ENCODE measurements around the gene KRTAP5-11.
A peak's percentile ranks its signal among the peaks of the same experiment; 100 is the strongest.
"Not testable (repeated sequence)": the region's sequence is repeated elsewhere in the genome, so short reads cannot be mapped to it uniquely, and the experiment has no call there.

The KRTAP5-11 gene

DNA sequence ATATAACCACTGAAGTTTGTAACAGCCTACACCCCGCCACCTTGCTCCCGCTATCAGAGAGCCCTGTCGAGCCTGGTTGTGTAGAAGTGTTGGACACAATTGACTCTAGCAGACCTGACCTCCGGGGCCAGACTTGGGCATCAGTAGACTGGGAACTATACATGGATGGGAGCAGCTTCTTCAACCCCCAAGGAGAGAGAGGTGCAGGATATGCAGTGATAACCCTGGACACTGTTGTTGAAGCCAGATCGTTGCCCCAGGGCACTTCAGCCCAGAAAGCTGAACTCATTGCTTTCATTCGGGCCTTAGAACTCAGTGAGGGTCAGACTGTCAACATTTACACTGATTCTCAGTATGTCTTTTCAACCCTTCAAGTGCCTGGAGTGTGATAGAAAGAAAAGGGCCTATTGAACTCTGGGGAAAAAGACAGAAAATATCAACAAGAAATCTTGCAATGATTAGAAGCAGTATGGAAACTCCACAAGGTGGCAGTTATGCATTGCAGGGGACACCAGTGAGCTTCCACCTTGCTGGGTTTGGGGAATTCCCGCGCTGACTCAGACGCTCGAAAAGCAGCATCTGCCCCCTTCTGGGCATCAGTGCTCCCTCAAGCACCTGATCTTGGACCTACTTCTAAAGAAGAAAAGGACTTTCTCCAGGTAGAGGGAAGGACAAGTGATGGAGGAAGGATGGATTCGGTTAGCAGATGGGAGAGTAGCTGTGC is 6.3 kb upstream of the KRTAP5-11 start:
- H3K4me3 ChIP-seq (ENCODE audit: low read depth, low read length): not testable (repeated sequence)

DNA sequence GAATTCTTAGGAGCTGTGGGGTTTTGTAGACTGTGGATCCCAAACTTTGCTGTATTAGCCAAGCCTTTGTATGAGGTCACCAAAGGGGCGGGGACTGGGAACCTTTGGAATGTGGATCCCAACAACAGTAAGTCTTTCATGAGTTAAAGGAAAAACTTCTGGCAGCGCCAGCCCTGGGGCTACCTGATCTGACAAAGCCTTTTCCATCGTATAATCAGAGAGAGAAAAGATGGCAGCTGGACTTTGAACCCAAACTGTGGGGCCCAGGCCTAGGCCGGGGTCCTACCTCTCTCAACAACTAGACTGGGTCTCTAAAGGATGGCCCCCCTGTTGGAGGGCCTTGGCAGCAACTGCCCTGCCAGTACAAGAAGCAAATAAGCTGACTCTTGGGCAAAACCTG is 5.6 kb upstream of the KRTAP5-11 start:
- not testable (repeated sequence) for DNase-seq (ENCODE audit: low read depth); H3K4me3 ChIP-seq (ENCODE audit: low read depth, low read length)

More for the DNA sequence above, 6.3 kb upstream of the KRTAP5-11 start:
- peak; percentile 31 for DNase-seq (ENCODE audit: low read depth)

DNA sequence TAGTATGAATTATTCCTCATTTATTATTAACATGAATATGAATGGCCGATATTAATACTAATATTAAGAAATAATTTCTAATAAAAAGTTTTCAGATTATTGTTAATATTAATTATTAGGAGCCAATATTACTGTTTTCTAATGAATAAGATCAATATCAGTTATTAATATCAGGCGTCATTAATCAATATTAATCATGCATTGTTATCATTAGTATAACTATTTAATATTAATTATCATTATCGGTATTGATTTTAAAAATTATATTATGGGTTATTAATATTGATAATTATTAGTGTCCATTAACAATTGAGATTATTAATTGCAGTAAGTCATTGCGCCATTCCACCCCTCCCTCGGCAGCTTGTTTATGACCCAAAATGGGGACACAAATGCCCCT is 3.0 kb upstream of the KRTAP5-11 start:
- not testable (repeated sequence) for DNase-seq (ENCODE audit: low read depth); H3K4me3 ChIP-seq (ENCODE audit: low read depth, low read length)

DNA sequence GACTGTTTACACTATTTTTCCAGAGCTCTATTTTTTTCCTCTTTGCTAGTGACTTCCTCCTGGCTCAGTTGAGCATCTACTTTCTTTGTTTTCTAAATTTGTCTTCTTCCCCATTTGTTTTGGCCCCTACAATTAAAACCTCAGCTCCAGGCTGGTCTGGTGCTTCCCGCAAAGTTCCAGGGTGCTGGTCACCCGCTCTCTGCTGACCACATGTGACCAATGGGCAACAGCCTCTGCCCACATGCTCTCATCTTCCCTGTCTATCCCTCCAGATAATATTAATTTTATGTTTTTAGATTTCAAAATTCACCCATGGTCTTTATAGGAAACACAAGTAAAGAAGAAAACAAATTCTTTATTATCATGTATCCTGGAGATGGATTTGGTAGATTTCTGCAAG is 294 bp upstream of the KRTAP5-11 start:
- not testable (repeated sequence) for H3K4me3 ChIP-seq (ENCODE audit: low read depth, low read length); DNase-seq (ENCODE audit: low read depth)

DNA sequence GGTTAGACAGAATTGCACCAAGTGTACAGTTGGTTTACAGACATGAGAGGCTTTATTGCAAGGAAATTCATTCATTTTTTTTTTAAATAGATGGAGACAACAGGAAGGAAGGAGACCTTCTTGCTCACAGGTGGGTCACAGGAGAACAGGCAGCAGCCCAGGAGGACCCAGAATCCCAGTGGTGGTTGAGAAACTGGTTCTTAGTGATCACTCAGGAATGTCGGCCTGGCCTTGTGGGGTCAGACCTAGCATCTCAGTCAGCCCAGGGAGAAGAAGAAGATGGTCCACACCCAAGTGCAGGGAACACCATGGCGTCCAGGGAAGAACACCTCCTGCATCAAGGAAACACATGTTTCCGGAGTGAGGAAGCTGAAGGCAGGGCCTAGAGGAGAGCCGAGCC is 849 bp downstream of the KRTAP5-11 start:
- H3K4me3 ChIP-seq (ENCODE audit: low read depth, low read length): no peak overlapping the region
- no peak for DNase-seq (ENCODE audit: low read depth)
- TF ChIP-seq, protein P1, sequence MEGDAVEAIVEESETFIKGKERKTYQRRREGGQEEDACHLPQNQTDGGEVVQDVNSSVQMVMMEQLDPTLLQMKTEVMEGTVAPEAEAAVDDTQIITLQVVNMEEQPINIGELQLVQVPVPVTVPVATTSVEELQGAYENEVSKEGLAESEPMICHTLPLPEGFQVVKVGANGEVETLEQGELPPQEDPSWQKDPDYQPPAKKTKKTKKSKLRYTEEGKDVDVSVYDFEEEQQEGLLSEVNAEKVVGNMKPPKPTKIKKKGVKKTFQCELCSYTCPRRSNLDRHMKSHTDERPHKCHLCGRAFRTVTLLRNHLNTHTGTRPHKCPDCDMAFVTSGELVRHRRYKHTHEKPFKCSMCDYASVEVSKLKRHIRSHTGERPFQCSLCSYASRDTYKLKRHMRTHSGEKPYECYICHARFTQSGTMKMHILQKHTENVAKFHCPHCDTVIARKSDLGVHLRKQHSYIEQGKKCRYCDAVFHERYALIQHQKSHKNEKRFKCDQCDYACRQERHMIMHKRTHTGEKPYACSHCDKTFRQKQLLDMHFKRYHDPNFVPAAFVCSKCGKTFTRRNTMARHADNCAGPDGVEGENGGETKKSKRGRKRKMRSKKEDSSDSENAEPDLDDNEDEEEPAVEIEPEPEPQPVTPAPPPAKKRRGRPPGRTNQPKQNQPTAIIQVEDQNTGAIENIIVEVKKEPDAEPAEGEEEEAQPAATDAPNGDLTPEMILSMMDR (IDR thresholded peaks at IDR 0.05; ENCODE audit: low read depth, low read length): no peak
- TF ChIP-seq POLR2A (IDR thresholded peaks at IDR 0.05; ENCODE audit: extremely low read depth, insufficient read length) (no peak), MYC (IDR thresholded peaks at IDR 0.05; ENCODE audit: low read depth, low read length) (no peak)
- TF ChIP-seq, protein P2, sequence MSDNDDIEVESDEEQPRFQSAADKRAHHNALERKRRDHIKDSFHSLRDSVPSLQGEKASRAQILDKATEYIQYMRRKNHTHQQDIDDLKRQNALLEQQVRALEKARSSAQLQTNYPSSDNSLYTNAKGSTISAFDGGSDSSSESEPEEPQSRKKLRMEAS (IDR thresholded peaks at IDR 0.05; ENCODE audit: low read depth, low read length): no peak

DNA sequence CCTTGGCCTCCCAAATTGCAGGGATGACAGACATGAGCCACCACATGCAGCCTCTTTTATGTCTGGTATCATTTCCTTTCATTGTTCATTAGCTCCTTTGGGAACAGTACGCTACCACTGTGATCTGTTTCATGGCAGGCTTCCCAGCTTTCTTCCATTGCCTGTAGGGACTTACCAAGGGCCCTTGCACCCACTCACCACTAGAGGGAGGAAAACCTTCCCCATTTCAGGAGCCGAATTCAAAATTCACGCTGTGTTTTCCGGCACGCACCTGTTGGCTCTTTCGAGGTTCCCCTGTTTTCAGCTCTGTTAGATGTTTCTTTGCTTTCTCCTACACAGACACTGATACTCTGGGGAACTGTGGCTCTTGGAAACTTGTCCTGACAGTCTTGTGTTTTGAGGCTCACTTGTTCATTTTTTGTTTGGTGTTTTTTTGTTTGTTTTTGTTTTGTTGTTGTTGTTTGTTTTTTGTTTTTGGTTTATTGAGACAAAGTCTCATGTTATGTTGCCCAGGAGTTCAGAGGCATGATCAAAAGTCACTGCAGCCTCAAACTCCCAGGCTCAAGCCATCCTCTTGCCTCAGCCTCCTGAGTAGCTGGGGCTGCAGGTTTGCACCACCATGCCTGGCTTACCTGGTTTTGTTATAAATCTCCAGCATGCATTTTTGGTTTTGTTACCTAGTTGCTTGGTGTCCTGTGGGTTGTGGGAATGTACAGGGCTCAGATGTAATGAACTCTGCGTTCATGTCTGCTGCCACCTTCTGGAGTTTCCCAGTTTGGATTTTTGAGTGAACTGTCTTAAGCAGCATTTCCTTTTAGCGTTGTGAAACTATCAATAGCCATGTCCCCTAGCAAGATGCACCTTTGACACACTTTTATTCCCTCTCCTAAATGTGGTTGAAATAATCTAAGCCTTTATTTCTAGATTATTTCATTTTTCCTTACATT is 2.3 kb downstream of the KRTAP5-11 start:
- DNase-seq (ENCODE audit: low read depth): peak; percentile 53
- no peak overlapping the region for H3K4me3 ChIP-seq (ENCODE audit: low read depth, low read length)
- TF ChIP-seq, protein P1 (IDR thresholded peaks at IDR 0.05; ENCODE audit: low read depth, low read length): peak; percentile 96
- TF ChIP-seq MYC (IDR thresholded peaks at IDR 0.05; ENCODE audit: low read depth, low read length) (no peak), POLR2A (IDR thresholded peaks at IDR 0.05; ENCODE audit: extremely low read depth, insufficient read length) (no peak)
- TF ChIP-seq, protein P2 (IDR thresholded peaks at IDR 0.05; ENCODE audit: low read depth, low read length): no peak; the same call in 1 of the 2 replicates

DNA sequence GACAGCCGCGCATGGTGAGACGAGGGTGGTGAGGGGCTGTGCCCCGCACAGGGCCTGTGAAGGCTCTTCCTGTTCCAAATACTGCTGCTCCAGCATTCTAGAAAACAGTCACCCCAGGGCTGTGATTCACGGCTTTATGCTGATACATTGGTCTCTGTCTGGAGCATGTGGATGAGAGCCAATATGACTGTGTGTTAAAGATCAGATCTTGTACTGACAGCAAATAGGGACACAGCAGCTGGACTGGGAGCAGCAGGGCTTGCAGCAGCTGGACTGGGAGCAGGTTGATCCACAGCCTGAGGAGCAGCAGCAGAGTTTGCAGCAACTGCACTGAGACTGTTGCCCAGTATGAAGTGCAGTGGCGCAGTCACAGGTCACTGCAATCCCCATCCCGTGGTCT is 3.2 kb downstream of the KRTAP5-11 start:
- H3K4me3 ChIP-seq (ENCODE audit: low read depth, low read length); DNase-seq (ENCODE audit: low read depth): not testable (repeated sequence)

DNA sequence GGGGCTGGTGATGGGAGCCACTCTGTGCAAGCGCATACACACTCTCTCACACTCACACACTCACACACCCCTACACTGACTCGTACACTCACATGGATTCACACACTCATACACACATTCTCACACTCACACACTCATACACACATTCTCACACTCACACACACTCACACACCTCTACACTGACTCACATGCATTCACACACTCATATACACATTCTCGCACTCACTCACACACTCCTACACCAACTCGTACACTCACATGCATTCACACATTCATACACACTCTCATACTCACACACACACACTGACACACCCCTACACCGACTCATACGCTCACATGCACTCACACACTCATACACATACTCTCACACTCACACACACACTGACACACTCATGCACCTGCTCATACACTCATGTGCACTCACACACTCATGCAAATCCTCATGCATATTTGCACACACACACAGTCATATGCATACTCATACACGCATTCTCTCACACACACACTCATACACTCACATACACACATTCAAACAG is 5.1 kb downstream of the KRTAP5-11 start:
- TF ChIP-seq, protein P2 (IDR thresholded peaks at IDR 0.05; ENCODE audit: low read depth, low read length): no peak
- TF ChIP-seq, protein P1 (IDR thresholded peaks at IDR 0.05; ENCODE audit: low read depth, low read length): no peak
- TF ChIP-seq MYC (IDR thresholded peaks at IDR 0.05; ENCODE audit: low read depth, low read length): no peak
- no peak overlapping the region for H3K4me3 ChIP-seq (ENCODE audit: low read depth, low read length)
- DNase-seq (ENCODE audit: low read depth): no peak

DNA sequence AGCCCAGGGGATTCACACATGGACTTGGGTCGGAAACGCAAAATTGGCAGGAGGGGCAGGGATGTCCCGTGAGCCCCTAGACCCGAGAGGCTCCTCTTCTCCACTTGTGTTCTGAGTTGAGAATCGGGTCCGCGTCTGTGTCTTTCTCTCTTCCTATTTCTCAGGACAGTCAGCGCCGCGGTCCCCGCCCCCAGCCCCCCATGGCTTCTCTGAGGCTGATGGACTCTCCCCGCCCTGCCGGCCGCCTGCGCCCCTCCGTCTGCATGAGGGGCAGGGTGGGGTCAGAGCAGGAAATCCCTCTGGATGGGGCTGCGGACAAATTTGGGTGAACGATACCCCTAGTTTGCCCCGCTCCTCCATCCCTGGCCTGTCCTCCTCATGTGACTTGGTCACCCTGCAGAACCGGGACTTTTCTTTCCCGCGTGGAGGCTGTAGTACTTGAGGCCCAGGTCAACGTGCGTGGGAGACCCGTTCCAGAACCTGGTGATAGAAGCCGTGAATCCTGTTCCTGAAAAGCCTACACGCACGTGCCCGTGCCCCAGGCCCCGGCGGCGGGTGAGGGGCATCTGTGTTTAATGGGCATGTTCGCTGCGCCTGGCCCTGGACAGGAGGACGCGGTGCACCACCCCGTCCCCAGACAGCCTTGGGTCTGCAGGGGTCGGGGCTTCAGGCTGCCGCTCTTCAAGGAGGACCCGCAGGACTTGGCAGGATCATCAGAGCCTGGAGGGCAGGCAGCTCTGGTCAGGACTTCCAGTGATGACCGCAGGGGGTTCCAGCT is 5.8 kb downstream of the KRTAP5-11 start:
- not testable (repeated sequence) for DNase-seq (ENCODE audit: low read depth); H3K4me3 ChIP-seq (ENCODE audit: low read depth, low read length)
